CD1c-positive myeloid dendritic cell (primary cell): ENCODE data around the gene AIRE.

ENCODE experiments used
- DNase-seq: peaks from one replicate; pipeline ENCODE4 v3.0.0-alpha.2; 2016; ENCODE audit errors: extremely low spot score

The AIRE gene

GRCh38 chr21:44324106-44324853 is 38.6 kb downstream of the AIRE start:
- DNase-seq: no peak

- DNase-seq: no peak
Observed at GRCh38 chr21:44324854-44325107, 39.1 kb downstream of the AIRE start.

- no peak for DNase-seq
Observed at GRCh38 chr21:44325386-44326271, 40.0 kb downstream of the AIRE start.

GRCh38 chr21:44326272-44326647 is 40.6 kb downstream of the AIRE start:
- no peak for DNase-seq

GRCh38 chr21:44326716-44327602 is 41.3 kb downstream of the AIRE start:
- no peak for DNase-seq

GRCh38 chr21:44327603-44327974 is 41.9 kb downstream of the AIRE start:
- no peak for DNase-seq

- DNase-seq: no peak
Observed at GRCh38 chr21:44328242-44328895, 42.7 kb downstream of the AIRE start.

- DNase-seq: no peak
Observed at GRCh38 chr21:44329086-44329889, 43.6 kb downstream of the AIRE start.

GRCh38 chr21:44329971-44330681 is 44.5 kb downstream of the AIRE start:
- DNase-seq: no peak

- no peak for DNase-seq
Observed at GRCh38 chr21:44330698-44331097, 45.0 kb downstream of the AIRE start.

GRCh38 chr21:44331209-44331608 is 45.5 kb downstream of the AIRE start:
- no peak for DNase-seq

- DNase-seq: no peak
Observed at GRCh38 chr21:44331650-44332307, 46.1 kb downstream of the AIRE start.

GRCh38 chr21:44332383-44332782 is 46.7 kb downstream of the AIRE start:
- DNase-seq: no peak

GRCh38 chr21:44332965-44333364 is 47.3 kb downstream of the AIRE start:
- DNase-seq: no peak

- no peak for DNase-seq
Observed at GRCh38 chr21:44333509-44334328, 48.0 kb downstream of the AIRE start.

- no peak for DNase-seq
Observed at GRCh38 chr21:44334329-44335030, 48.8 kb downstream of the AIRE start.

- no peak for DNase-seq
Observed at GRCh38 chr21:44335266-44336059, 49.8 kb downstream of the AIRE start.

GRCh38 chr21:44337449-44337848 is 51.8 kb downstream of the AIRE start:
- DNase-seq: no peak
